OCI-LY3 (cell line): ENCODE data around the gene COG5.

ENCODE experiments used
- H2AFZ ChIP-seq: fragments of 200-600, 300-600 bp; shearing (Covaris generic); 2 replicates; pipeline ENCODE4 v1.6.0; 2014; ENCODE audit warnings: antibody characterized with exemption, low read depth, low read length
- H3K27ac ChIP-seq: fragments of 200-600, 300-600 bp; sonication (generic); 2 replicates; pipeline ENCODE4 v1.5.1; 2014; ENCODE audit warnings: mild to moderate bottlenecking, low read length, moderate library complexity, mixed read lengths
- H3K27me3 ChIP-seq: fragments of 200-600, 300-600 bp; sonication (generic); 2 replicates; pipeline ENCODE4 v1.6.1; 2014; ENCODE audit warnings: low read depth, low read length, mixed read lengths
- H3K36me3 ChIP-seq: fragments of 200-600, 300-600 bp; sonication (generic); replicated peaks from 2 replicates; pipeline ENCODE3; 2014; ENCODE audit warnings: low read depth, low read length, mixed read lengths
- H3K4me1 ChIP-seq: fragments of 300-600, 200-600 bp; sonication (generic); 2 replicates; pipeline ENCODE4 v1.6.1; 2014; ENCODE audit warnings: low read length, mixed read lengths
- H3K4me2 ChIP-seq: fragments of 200-600, 300-600 bp; sonication (generic); 2 replicates; pipeline ENCODE4 v1.6.1; 2014; ENCODE audit warnings: low read length, mixed read lengths
- H3K4me3 ChIP-seq: fragments of 300-600, 200-600 bp; sonication (generic); 2 replicates; pipeline ENCODE4 v1.5.1; 2014; ENCODE audit warnings: antibody characterized with exemption, mild to moderate bottlenecking, low read length, moderate library complexity
- H3K79me2 ChIP-seq: fragments of 300-600, 200-600 bp; shearing (Covaris generic); 2 replicates; pipeline ENCODE4 v1.6.1; 2014; ENCODE audit warnings: mild to moderate bottlenecking, low read length, mixed read lengths
- H3K9ac ChIP-seq: fragments of 300-600, 200-600 bp; shearing (Covaris generic); 2 replicates; pipeline ENCODE4 v1.6.0; 2014; ENCODE audit warnings: mild to moderate bottlenecking, low read length, moderate library complexity
- H3K9me3 ChIP-seq: fragments of 200-600, 300-600 bp; shearing (Covaris generic); 2 replicates; pipeline ENCODE4 v1.6.1; 2014; ENCODE audit warnings: low read length, mixed read lengths; ENCODE audit not compliant: insufficient read depth
- H4K20me1 ChIP-seq: fragments of 200-600, 300-600 bp; sonication (generic); 2 replicates; pipeline ENCODE4 v1.6.1; 2016; ENCODE audit warnings: low read length, mixed read lengths; ENCODE audit not compliant: insufficient read depth
- EZH2phosphoT487 ChIP-seq: fragments of 200-600 bp; shearing (Covaris generic); IDR thresholded peaks from 2 replicates; pipeline ENCODE4 v1.6.1; 2018; ENCODE audit warnings: antibody characterized with exemption, mixed run types, low read depth
- TF ChIP-seq, protein P1 (sequence below): fragments of 200-600, 300-600 bp; sonication (generic); IDR thresholded peaks from 2 replicates; pipeline ENCODE4 v1.5.1; 2014; ENCODE audit warnings: antibody characterized with exemption, low read length, low read depth

The COG5 gene

DNA sequence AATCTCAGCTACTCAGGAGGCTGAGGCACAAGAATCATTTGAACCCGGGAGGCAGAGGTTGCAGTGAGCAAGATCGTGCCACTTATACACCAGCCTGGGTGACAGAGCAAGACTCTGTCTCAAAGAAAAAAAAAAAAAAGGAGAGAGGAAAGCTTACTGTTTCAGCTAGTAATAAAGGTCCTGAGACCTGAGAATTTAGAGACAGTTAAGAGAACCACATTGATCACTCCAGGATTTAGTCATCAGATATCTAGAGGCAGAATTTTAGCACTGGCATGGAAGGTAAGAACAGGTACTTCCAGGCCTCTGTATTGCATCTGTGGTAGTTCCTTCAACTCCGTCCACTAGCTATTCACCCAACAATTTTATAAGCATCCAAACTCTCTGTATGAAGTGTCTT, 7.8 kb downstream of the COG5 start:
- Histone ChIP-seq H3K4me3 (no peak overlapping the region), H3K27ac (no peak overlapping the region), H3K9ac (no peak overlapping the region), H3K4me1 (no peaks in the 10 kb centered on the region), H3K9me3 (no peaks in the 10 kb centered on the region), H3K79me2 (no peaks in the 10 kb centered on the region; the same call in 1 of the 2 replicates), H2AFZ (no peak overlapping the region), H3K27me3 (no peaks in the 10 kb centered on the region), H4K20me1 (no peaks in the 10 kb centered on the region), H3K36me3 (peaks cover 15% of the 10 kb centered on the region), H3K4me2 (no peak overlapping the region)
- TF ChIP-seq EZH2phosphoT487 = no peak
- TF ChIP-seq, protein P1, sequence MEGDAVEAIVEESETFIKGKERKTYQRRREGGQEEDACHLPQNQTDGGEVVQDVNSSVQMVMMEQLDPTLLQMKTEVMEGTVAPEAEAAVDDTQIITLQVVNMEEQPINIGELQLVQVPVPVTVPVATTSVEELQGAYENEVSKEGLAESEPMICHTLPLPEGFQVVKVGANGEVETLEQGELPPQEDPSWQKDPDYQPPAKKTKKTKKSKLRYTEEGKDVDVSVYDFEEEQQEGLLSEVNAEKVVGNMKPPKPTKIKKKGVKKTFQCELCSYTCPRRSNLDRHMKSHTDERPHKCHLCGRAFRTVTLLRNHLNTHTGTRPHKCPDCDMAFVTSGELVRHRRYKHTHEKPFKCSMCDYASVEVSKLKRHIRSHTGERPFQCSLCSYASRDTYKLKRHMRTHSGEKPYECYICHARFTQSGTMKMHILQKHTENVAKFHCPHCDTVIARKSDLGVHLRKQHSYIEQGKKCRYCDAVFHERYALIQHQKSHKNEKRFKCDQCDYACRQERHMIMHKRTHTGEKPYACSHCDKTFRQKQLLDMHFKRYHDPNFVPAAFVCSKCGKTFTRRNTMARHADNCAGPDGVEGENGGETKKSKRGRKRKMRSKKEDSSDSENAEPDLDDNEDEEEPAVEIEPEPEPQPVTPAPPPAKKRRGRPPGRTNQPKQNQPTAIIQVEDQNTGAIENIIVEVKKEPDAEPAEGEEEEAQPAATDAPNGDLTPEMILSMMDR = no peak

DNA sequence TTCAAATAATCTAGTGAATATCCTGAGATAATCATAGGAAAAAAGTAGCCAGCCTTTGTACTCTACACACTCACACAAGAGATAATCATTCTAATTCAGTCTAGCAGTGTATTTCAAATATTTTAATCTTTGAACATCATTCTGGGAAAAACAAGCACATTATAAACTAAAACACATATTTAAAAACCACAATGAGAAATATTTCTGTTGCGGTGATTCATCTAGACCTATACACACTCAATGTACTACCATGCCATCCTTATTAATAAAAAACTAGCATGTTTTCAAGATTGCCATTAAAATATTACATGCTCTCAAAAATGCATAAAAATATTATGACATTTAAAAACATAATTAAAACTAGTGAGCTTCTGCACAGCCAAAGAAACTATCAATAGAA, 11.8 kb downstream of the COG5 start:
- TF ChIP-seq, protein P1 = no peak
- no peak for TF ChIP-seq EZH2phosphoT487
- Histone ChIP-seq H3K4me1 (no peaks in the 10 kb centered on the region), H3K27me3 (no peaks in the 10 kb centered on the region), H4K20me1 (no peaks in the 10 kb centered on the region), H2AFZ (no peak overlapping the region), H3K9ac (no peak overlapping the region), H3K36me3 (peaks cover 8% of the 10 kb centered on the region), H3K79me2 (no peaks in the 10 kb centered on the region), H3K9me3 (no peaks in the 10 kb centered on the region), H3K27ac (no peak overlapping the region), H3K4me3 (no peak overlapping the region), H3K4me2 (no peak overlapping the region)

DNA sequence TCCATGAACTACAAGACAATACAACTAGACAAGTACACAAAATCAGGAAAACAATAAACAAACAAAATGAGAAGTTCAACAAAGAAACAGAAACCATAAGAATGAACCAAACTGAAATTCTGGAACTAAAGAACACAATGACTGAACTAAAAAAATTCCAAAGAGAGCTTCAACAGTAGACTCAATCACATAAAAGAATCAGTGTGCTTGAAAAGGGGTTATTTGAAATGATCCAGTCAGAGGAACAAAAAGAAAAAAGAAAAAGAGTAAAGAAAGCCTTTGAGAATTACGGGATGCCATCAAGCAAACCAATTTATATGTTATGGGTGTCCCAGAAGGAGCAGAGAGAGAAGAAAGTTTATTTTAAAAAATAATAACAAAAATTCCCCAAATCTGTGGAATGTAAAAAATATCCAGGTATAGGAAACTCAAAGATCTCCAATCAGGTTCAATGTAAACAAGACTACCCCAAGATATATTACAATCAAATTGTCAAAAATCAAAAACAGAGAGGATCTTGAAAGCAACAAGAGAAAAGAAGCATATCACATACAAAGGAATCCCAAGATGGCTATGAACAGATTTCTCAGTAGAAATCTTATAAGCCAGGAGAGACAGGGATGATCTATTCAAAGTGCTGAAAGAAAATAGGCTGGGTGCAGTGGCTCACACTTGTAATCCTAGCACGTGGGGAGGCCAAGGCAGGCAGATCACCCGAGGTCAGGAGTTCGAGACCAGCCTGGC, 18.7 kb downstream of the COG5 start:
- H2AFZ ChIP-seq = no peak overlapping the region
- no peaks in the 10 kb centered on the region for H3K9me3 ChIP-seq
- no peak for TF ChIP-seq EZH2phosphoT487
- TF ChIP-seq, protein P1 = no peak
- no peak overlapping the region for H3K4me2 ChIP-seq
- H3K79me2 ChIP-seq = peaks cover 5% of the 10 kb centered on the region; the same call in 1 of the 2 replicates
- H3K36me3 ChIP-seq = peaks cover 17% of the 10 kb centered on the region
- no peaks in the 10 kb centered on the region for H3K27me3 ChIP-seq
- no peaks in the 10 kb centered on the region for H4K20me1 ChIP-seq
- H3K27ac ChIP-seq = no peak overlapping the region
- no peaks in the 10 kb centered on the region for H3K4me1 ChIP-seq
- H3K9ac ChIP-seq = no peak overlapping the region
- H3K4me3 ChIP-seq = no peak overlapping the region

DNA sequence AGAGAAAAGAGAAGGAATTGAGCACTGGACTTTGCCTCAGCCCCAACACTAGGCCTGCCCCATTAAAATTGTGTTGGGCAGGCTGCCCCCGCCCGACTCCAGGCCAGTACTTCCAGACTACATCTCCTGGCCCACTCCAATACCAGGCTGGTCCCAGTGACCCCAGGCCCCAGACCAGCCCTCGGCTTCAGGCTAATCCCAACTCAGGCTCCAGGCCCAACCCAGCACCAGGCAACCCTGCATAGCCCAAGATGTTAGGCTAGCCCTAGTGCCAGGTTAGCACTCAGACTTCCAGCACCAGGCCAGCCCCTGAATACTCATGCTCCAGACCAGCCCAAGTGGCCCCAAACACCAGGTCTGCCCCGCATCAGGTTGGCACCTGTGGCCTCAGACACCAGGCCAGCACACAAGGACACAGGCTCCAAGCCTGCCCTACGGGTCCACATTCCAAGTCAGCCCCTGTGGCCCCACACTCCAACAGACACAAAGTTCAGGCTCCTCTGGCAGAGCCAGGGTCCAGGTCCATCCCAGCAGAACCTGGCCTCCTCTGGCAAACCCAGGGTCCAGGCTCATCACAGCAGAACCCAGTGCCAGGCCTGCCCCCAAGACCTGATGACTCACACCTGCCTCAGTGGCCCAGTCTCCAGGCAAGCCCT, 20.3 kb downstream of the COG5 start:
- Histone ChIP-seq H3K79me2 (peaks cover 5% of the 10 kb centered on the region; the same call in 1 of the 2 replicates), H3K9me3 (no peaks in the 10 kb centered on the region), H3K9ac (no peak overlapping the region), H3K36me3 (peaks cover 17% of the 10 kb centered on the region), H3K4me2 (no peak overlapping the region), H3K27ac (no peak overlapping the region), H3K27me3 (no peaks in the 10 kb centered on the region), H3K4me3 (no peak overlapping the region), H3K4me1 (no peaks in the 10 kb centered on the region), H4K20me1 (no peaks in the 10 kb centered on the region), H2AFZ (no peak overlapping the region)
- TF ChIP-seq EZH2phosphoT487 = no peak
- TF ChIP-seq, protein P1 = no peak
